HEK293T (cell line): ENCODE measurements around the gene MIER1.

ENCODE experiments used
- CTCF ChIA-PET: fragments of 350-600 bp; formaldehyde crosslinking; extraction: SDS; loops from one replicate; lab custom pipeline; 2021; ENCODE audit warnings: antibody characterized with exemption, inconsistent platforms; lab: Yijun Ruan, JAX
- POLR2A ChIA-PET: fragments of 350-600 bp; formaldehyde crosslinking; extraction: SDS; loops from one replicate; lab custom pipeline; 2020; ENCODE audit warnings: antibody characterized with exemption, inconsistent platforms; lab: Yijun Ruan, JAX
- DNase-seq: peaks from one replicate; pipeline ENCODE4 v3.0.0; 2012; ENCODE audit warnings: mixed read lengths; ENCODE audit errors: extremely low spot score
- ARNT ChIP-seq: fragments of 450-650 bp; IDR thresholded peaks from 2 replicates; pipeline ENCODE4 v1.6.1; 2017; ENCODE audit warnings: mild to moderate bottlenecking
- BHLHE40 ChIP-seq: fragments of 450-650 bp; IDR thresholded peaks from 2 replicates; pipeline ENCODE4 v1.6.1; 2016; ENCODE audit warnings: mild to moderate bottlenecking, moderate library complexity, borderline replicate concordance
- CTBP1 ChIP-seq: fragments of 450-650 bp; IDR thresholded peaks from 2 replicates; pipeline ENCODE4 v1.6.1; 2016; ENCODE audit warnings: borderline replicate concordance
- ELF4 ChIP-seq: fragments of 450-650 bp; IDR thresholded peaks from 2 replicates; pipeline ENCODE4 v1.6.1; 2017; ENCODE audit warnings: antibody characterized with exemption
- FOXA1 ChIP-seq: fragments of 450-650 bp; IDR thresholded peaks from 2 replicates; pipeline ENCODE4 v1.6.1; 2016; ENCODE audit warnings: mild to moderate bottlenecking
- FOXK2 ChIP-seq: fragments of 450-650 bp; IDR thresholded peaks from 2 replicates; pipeline ENCODE4 v1.6.1; 2016; ENCODE audit warnings: mild to moderate bottlenecking
- FOXM1 ChIP-seq: fragments of 450-650 bp; IDR thresholded peaks from 2 replicates; pipeline ENCODE4 v1.6.1; 2017; ENCODE audit warnings: mild to moderate bottlenecking, borderline replicate concordance
- HDGF ChIP-seq: fragments of 450-650 bp; IDR thresholded peaks from 2 replicates; pipeline ENCODE4 v1.6.1; 2017; ENCODE audit warnings: antibody characterized with exemption, borderline replicate concordance
- L3MBTL2 ChIP-seq: fragments of 450-650 bp; conservative IDR thresholded peaks from 2 replicates; pipeline ENCODE4 v1.6.1; 2016; ENCODE audit warnings: mild to moderate bottlenecking
- LEF1 ChIP-seq: fragments of 450-650 bp; IDR thresholded peaks from 2 replicates; pipeline ENCODE4 v1.6.1; 2017; ENCODE audit warnings: mild to moderate bottlenecking, borderline replicate concordance
- NFRKB ChIP-seq: fragments of 450-650 bp; IDR thresholded peaks from 2 replicates; pipeline ENCODE4 v1.6.1; 2016; ENCODE audit warnings: mild to moderate bottlenecking, moderate library complexity
- PKNOX1 ChIP-seq: fragments of 450-650 bp; IDR thresholded peaks from 2 replicates; pipeline ENCODE4 v1.6.1; 2016
- SP1 ChIP-seq: fragments of 450-650 bp; IDR thresholded peaks from 2 replicates; pipeline ENCODE4 v1.6.1; 2017
- SUZ12 ChIP-seq: fragments of 450-650 bp; IDR thresholded peaks from 2 replicates; pipeline ENCODE4 v1.6.1; 2016; ENCODE audit warnings: mild to moderate bottlenecking
- TARDBP ChIP-seq: fragments of 450-650 bp; IDR thresholded peaks from 2 replicates; pipeline ENCODE4 v1.6.1; 2016
- ZNF384 ChIP-seq: fragments of 450-650 bp; IDR thresholded peaks from 2 replicates; pipeline ENCODE4 v1.6.1; 2016

The MIER1 gene

GRCh38 chr1:66931590-66931989, 6.8 kb downstream of the MIER1 start:
- ChIA-PET POLR2A (no interaction called here), CTCF (no interaction called here)
- TF ChIP-seq HDGF = no peak
- no peak for TF ChIP-seq LEF1
- TF ChIP-seq TARDBP = no peak
- TF ChIP-seq CTBP1 = no peak
- no peak for TF ChIP-seq ARNT
- no peak for TF ChIP-seq FOXA1
- no peak for TF ChIP-seq PKNOX1
- no peak for TF ChIP-seq SUZ12
- TF ChIP-seq ELF4 = no peak
- no peak for TF ChIP-seq FOXK2
- no peak for TF ChIP-seq BHLHE40
- no peak for TF ChIP-seq NFRKB
- TF ChIP-seq FOXM1 = no peak
- TF ChIP-seq SP1 = no peak
- no peak for TF ChIP-seq ZNF384
- no peak for TF ChIP-seq L3MBTL2
- no peak for DNase-seq

GRCh38 chr1:66932291-66932690, 7.5 kb downstream of the MIER1 start:
- ChIA-PET CTCF (no interaction called here), POLR2A (no interaction called here)
- DNase-seq = no peak
- TF ChIP-seq ARNT (no peak), PKNOX1 (peak; percentile 69)

- TF ChIP-seq LEF1 (no peak), L3MBTL2 (0 out of 2 replicates have a peak, but pooled peaks have one; percentile 15), HDGF (no peak), ZNF384 (peak; percentile 96), FOXA1 (no peak)
- CTCF ChIA-PET = interaction anchor here (0.6 to 1.0 kb wide), 2 partner anchors 195 to 215 kb away, joined by 3 to 9 read pairs; no protein-coding TSS in a partner anchor
- no peak for DNase-seq
- POLR2A ChIA-PET = interaction anchor here (1.4 to 1.8 kb wide), 2 partner anchors 9 to 11 kb away, joined by 4 to 8 read pairs; partner anchors contain the start of genes DNAI4 and MIER1
Observed at GRCh38 chr1:66933887-66934700, 9.3 kb downstream of the MIER1 start.

GRCh38 chr1:66937529-66938234, 12.9 kb downstream of the MIER1 start:
- ChIA-PET CTCF (interaction anchor here (0.6 kb wide), 1 partner anchor 11 kb away, joined by 3 read pairs; no protein-coding TSS in a partner anchor), POLR2A (interaction anchor here (1.0 to 2.2 kb wide), 2 partner anchors 13 to 116 kb away, joined by 3 to 10 read pairs; partner anchors contain the start of genes DNAI4, MIER1 and SLC35D1)
- TF ChIP-seq TARDBP = no peak
- TF ChIP-seq SP1 = no peak
- no peak for TF ChIP-seq NFRKB
- TF ChIP-seq PKNOX1 = no peak
- no peak for TF ChIP-seq ZNF384
- no peak for TF ChIP-seq BHLHE40
- TF ChIP-seq FOXM1 = no peak
- TF ChIP-seq ARNT = no peak
- no peak for TF ChIP-seq FOXK2
- no peak for TF ChIP-seq L3MBTL2
- no peak for TF ChIP-seq ELF4
- no peak for TF ChIP-seq CTBP1
- TF ChIP-seq FOXA1 = no peak
- DNase-seq = no peak

- POLR2A ChIA-PET = interaction anchor here (1.0 to 2.2 kb wide), 2 partner anchors 14 to 115 kb away, joined by 3 to 10 read pairs; partner anchors contain the start of genes DNAI4, MIER1 and SLC35D1
- CTCF ChIA-PET = no interaction called here
- DNase-seq = no peak
- TF ChIP-seq FOXM1 (no peak), PKNOX1 (no peak), L3MBTL2 (no peak), FOXK2 (no peak), CTBP1 (no peak), HDGF (no peak), ZNF384 (no peak), TARDBP (no peak), FOXA1 (no peak), NFRKB (no peak), ELF4 (no peak), SUZ12 (no peak), BHLHE40 (no peak), LEF1 (no peak), ARNT (no peak), SP1 (no peak)
Observed at GRCh38 chr1:66938613-66939012, 13.8 kb downstream of the MIER1 start.
